CD4-positive, alpha-beta T cell treated with Interleukin-15 for 4 hours (primary cell): Measurements from ENCODE around the gene CROCC2.

ENCODE experiments used
- DNase-seq: peaks from one replicate; pipeline ENCODE4 v3.0.0-alpha.2; 2020; ENCODE audit warnings: low spot score

Gene CROCC2

GRCh38 chr2:240891492-240892340 lies 14.4 kb upstream of the CROCC2 start:
- DNase-seq = no peak

DNA sequence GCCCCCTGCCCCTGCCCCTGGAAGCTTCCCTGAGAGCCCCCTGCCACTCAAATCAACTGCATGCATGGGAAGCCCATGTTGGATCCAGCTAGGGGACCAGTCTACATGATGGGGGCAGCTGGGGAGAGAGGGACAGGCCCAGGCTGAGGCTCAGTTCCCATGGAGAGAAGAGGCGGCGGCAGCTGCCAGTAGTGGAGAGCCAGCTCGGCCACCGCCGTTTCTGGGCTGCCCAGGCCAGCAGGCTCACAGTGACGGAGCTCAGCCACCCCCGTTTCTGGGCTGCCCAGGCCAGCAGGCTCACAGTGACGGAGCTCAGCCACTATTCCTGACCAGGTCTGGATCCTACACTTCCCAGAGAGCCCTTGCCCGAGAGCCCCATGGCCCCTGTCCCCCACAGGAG lies 13.8 kb upstream of the CROCC2 start:
- no peak for DNase-seq

DNA sequence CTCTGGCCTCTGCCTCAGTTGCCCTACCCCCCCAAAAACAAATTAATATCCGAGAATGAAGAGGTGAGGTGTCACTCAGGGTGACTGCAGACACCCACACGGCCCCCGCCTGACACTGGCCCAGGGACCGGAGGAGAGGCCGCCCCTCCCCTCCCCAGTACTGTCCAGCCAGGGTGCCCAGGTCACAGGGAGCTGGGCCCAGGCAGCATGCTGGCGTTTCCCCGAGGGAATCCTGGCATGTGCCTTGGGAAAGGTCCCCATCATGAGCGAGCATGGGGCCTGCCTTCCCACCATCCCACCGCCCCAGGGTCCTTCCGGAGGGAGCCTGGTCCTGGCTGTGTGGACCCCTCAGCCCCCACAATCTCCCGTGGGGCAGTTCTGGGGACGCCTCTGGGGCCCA lies 13.2 kb upstream of the CROCC2 start:
- no peak for DNase-seq

- no peak for DNase-seq
Observed at GRCh38 chr2:240893363-240893844, 12.7 kb upstream of the CROCC2 start.

DNA sequence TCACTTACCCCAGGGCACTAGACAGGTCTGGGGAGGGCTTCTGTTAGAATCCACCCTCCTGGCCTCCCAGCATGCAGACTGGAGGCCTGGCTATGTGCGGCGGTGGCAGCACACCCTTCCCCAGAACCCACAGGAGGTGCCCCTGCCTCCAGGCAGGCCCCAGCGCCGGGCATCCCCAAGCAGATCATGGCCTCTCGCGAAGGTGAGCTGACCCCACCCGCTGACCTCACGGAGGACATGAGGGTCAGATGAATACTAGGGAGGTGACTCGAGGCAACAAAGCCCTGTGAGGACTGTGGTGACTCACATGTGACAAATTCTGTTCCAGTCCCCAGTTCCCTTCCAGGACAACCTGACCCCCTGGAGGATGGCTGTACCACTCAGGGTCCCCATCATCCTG lies 12.1 kb upstream of the CROCC2 start:
- DNase-seq = no peak

DNA sequence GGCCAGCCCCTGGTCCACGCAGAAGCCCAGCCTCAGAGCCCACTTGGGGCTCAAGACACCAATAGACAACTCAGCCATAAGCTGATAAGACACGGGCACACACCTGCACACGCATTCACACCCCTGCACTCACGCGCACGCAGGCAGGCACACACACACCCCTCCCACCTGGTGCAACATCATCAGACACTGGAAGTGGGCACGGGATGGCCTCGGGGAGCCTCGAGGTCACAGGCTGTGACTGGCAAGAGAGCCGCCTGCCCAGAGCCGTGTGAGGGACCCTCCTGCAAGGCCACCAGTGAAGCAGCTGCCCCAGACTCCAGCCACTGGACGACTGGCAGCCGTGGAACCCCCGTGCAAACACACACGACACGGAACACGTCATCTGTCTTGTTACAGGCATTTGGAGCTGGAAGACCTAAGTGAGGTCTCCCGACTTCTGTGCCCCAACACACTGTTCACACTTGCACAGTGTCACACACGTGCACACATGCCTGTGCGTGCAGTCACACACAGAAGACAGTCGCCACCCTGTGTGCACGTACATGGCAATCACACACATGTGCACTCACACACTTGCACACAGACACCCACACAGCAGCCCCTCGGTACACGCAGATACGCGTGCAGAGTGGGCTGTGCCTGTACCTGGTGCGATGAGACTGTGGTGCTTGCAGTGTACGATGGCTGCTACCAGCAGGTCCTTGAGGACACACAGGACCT lies 11.1 kb upstream of the CROCC2 start:
- no peak for DNase-seq

DNA sequence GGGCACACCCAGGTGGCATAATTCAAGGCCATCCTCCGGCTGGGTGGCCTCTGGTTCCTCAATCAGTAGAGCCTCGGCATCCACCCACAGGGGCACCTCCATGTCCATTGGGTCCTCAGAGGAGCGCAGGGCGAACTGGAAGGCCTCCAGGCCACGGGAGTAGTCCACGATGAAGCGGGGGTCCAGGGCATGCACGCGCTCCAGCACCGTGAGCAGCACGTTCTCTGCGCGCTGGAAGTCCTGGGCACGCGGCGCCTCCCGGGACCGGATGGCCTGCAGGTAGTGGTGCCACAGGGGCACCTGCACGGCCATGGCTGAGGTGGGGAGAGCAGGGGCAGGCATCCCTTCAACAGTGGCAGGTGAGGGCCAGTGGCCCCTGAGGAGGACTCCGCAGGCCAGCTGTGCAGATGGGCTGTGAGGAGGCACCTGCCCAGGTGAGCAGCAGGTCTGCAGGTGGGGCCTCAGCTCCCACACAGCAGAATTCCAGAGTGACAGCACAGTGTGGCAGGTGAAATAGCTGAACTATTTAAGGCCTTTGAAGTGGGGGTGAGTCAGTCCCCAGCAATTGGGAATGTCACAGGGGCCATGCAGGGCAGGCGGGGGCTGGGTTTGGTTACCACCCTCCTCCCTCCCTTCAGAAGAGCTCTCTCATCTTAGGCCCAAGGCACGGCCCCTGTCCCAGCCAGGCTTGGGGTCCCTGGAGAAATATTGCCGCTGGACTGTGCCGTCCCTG lies 10.3 kb upstream of the CROCC2 start, which contains the start of gene MAB21L4:
Gene MAB21L4 (minus strand): TSS at position 501 of the 733 bp plus-strand sequence. CDS start 159 bp downstream, at position 342.
- no peak for DNase-seq

- no peak for DNase-seq
Observed at GRCh38 chr2:240896394-240896793, 9.7 kb upstream of the CROCC2 start.

- DNase-seq = no peak
Observed at GRCh38 chr2:240896871-240897692, 9.1 kb upstream of the CROCC2 start.

DNA sequence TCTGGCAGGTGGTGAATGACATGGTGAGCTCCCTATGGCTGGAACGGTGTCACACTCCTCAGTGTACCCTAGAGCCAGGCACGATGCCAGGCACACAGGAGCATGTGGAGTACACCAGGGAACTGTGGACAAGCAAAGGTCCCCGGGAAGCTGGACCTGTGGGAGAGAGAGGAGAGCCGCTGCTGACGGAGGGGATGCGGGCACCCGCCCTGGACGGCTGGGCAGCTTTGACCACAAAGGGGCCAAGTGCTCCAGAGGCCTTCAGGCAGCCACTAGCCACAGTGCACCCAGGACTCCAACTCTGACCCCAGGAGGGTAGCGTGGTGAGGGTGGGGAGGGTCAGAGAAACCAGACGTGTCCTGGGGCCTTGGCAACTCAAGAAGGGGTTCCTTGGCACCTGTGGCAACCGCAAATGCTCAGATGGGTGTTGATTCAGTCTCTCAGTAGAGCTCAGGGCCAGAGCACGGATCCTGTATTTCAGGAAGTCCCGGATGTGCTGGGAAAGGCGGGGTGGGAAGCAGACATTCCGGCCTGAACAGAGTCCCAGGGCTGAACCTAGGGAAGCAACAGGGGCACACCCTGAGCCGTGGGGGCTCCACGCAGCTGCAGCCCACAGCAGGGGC lies 7.9 kb upstream of the CROCC2 start:
- no peak for DNase-seq

GRCh38 chr2:240898731-240899467 lies 7.2 kb upstream of the CROCC2 start:
- DNase-seq = no peak

- DNase-seq = no peak
Observed at GRCh38 chr2:240899468-240899865, 6.7 kb upstream of the CROCC2 start.

DNA sequence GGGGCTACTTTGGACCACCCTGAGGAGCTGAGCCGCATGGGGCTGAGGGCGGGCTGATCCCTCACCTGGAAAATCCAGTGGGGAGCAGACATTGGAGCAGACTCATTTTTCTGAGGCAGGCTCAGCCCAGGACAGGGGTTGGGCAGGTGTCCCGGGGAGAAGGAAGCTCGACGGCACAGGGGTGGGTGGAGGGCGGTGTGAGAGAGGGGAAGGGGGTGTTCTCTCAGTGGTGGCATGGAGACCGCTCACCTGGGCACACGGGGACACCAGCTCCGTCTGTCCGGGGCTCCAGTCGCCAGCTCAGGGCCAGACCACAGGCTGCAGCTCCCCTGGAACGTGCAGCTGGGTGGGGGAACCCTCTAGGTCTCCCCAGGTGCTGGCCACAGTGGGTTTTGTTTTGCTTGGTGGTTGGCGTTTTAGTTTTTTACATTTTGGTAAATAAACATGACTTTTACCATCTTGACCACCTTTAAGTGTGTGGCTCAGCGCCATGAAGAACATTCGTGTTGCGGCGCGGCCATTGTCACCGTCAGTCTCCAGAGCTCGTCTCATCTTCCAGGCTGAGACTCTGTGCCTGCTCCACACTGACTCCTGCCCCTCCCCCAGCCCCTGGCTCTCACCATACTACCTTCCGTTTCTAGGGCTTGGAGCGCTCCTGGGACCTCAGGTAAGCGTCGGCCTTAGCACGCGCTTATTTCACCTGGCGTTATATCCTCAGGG lies 5.8 kb upstream of the CROCC2 start:
- no peak for DNase-seq

GRCh38 chr2:240901986-240902614 lies 4.0 kb upstream of the CROCC2 start:
- DNase-seq = no peak

- no peak for DNase-seq
Observed at GRCh38 chr2:240902615-240903041, 3.5 kb upstream of the CROCC2 start.

DNA sequence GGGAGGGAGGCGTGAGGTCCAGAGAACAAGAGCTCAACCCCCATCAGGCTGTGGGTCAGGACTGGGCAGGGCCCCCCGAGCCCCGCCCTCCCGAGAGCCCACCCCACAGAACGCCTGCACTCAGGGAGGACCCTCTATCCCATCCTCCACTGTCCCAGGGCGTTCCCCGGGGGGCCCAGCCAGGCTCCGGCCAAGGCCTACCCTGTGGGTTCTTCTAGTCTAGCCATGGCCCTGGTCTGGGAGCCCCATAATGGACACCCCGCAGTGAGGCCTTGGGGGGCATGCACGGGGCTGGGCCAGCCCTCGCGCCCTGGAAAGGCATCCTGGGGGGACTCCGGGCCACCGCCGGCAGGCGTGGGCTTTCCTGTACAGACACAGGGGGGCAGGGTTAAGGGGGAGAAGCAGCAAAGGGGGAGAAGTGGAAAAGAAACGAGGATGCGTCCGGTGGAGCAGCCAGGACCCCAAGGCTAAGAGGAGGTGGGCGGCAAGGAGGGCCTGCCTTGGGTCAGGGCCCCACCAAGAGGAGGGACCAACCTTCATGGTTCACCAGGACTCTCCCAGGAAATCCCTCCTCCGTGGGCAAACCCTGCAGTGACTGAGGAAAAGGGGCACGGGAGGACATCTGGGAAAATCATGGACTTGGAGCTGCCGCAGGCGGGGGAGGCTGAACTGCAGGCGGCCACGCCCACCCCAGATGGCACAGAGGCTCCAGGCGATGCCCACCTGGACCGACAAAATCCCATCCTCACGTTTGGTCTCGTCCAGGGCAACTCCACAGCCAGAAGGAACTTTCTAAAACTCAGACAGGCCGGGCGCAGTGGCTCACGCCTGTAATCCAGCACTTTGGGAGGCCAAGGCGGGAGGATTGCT lies 2.7 kb upstream of the CROCC2 start:
- no peak for DNase-seq

DNA sequence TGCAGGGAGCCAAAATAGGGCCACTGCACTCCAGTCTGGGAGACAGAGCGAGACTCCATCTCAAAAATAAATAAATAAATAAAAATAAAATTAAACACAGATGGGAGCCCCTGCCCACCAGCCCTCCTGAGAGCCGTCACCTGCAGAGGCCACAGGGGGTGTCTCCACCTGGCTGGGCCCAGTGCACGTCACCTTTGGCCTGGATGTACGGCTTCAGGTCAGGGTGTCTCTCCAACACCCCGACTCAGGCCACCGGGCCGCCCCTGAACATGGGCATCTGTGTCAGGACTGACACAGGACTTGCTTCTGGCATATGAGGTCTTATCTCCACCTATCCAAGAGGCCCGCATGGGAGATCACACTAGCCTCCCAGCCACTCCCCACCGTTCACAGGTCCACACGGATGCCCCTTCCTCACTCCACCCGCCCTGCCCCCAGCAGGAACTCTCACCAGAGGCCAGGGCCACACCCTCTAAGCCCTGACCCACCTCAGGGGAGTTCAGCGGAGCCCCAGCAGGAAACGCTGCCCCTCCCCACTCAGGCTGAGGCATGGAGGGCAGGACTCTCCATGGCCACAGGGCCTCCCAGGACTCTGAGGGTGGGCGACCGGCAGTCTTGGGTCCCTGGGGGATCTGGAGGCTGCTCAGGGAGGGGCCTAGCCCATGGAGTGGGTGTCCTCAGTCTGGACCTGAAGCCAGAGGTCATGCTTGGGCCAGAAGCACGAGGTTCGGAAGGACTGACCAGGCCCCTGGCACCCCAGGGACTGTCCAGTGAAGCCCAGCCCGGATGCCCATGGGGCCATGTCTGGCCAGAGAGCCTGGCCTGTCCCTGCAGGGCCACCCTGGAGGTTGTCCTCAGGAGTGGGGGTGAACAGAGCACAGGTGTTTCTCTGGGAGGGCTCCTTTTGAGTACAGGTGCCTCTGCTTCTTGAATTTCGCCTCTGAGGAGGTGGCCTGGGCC lies 1.6 kb upstream of the CROCC2 start:
- no peak for DNase-seq
